HG03095 (cell line): ENCODE measurements around the gene KRABD2.
"Not testable (repeated sequence)": the region's sequence is repeated elsewhere in the genome, so short reads cannot be mapped to it uniquely, and the experiment has no call there.

Experiments
- ATAC-seq: cut with Tn5 transposase; IDR thresholded peaks from one replicate; pipeline ENCODE4 v1.9.1; 2021; ENCODE audit warnings: moderate library complexity; ENCODE audit not compliant: unreplicated experiment

Gene KRABD2

GRCh38 chr17:8393470-8394231 lies 17.1 kb upstream of the KRABD2 start:
- no peak for ATAC-seq

- no peak for ATAC-seq
These were observed 16.4 kb upstream of the KRABD2 start for GRCh38 chr17:8392674-8393469.

- no peak for ATAC-seq
These were observed 15.8 kb upstream of the KRABD2 start for GRCh38 chr17:8392274-8392673.

GRCh38 chr17:8391711-8392110 lies 15.2 kb upstream of the KRABD2 start:
- no peak for ATAC-seq

DNA sequence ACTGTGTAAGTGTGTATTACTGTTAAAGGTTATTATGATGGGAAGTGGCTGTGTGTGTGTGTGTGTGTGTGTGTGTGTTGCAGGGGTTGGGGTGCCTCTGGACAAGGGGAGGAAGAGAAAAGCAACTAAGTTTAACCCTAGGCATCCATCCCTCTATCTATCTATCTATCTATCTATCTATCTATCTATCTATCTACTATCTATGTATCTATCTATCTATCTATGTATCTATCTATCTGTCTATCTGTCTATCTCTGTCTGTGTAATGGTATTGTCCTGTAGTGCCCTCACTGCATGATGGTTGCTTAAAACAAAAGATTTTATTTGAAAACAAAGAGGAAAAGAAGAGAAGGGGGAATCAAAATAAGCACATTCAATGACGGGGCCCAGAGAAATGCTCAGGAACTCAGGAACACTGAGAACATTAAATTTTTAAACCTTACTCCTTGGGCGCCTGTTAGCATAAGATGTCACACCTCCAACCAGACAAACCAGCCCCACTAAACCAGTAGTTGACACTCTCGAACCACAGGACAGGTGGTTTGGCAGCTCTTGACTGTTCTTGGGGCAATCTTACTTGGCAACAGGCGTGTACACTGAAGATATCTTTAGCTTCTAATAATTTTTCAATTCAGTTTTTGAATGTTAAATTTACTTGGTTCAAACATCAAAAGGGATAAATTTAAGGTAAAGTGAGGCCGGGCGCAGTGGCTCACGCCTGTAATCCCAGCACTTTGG lies 11.6 kb upstream of the KRABD2 start:
- no peak for ATAC-seq

DNA sequence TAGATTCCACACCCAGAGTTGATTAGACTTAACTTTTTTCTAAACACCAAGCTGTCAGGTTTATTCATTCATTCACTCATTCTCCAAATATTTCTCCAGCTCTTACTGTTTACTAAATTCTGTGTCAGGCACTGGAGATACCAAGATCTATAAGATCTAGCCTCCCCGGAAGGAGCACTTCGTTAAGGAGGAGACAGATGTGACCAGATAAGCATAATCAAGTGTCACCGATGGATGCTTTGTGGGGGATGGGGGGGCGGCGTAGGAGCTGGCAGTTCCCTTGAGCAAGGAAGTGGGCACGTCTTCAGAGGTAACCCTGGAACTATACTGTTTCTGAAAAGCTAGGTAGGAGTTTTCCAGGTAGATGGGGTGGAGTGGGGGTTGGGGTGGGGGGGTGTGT lies 10.3 kb upstream of the KRABD2 start:
- ATAC-seq, result no peak

GRCh38 chr17:8384801-8385378 lies 8.4 kb upstream of the KRABD2 start:
- ATAC-seq, result no peak

DNA sequence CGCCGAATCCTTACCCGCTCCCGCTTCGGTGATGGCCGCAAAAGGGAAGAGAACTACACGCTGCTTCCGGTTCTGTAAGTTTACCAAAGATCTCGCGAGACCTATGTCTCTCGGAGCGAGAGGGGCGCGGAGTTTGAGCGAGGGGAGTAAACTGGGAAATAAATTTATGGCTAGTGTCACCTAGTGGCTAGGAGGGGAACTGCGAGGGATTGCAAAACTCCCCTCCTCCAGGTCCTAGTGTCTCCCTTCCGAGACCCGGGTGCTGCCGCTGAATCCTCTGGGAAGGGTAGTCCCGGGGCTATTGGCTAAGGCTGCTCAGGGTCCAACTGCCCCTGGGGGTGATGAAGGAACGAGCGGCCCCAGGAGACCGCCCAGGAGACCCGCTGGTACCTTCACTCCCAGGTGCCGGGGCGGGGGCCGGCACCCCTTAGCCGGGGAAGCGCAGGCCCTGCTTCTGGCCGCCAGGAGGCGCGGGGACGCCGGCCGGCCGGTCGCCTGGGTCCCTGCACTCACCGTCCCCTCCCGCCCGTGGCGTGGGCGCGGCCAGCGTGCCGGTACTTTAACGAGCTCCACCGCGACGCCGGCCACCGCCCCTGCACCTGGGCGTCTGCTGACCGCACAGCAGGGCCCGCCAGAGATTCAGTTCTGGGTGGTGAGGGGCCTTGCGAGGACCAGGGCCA lies 6.8 kb upstream of the KRABD2 start, which contains the start of gene RPL26:
RPL26 (minus strand) TSS at position 51 of the 680 bp plus-strand sequence. CDS start 883 bp downstream, outside the sequence.
- ATAC-seq, result peak; percentile 79

DNA sequence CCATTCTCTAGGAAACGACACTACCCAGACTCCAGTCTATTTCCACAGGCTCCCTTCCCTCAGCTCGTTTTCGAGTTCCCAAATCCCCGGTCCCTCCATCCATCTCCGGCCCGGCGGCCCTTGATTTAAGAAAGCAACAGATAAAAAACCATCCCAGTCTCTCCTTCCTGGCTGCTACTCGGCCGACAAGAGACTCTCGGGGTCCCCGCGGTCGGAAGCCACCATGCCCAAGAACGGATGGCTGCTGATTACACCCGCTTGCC lies 6.3 kb upstream of the KRABD2 start:
- ATAC-seq, result peak; percentile 3

DNA sequence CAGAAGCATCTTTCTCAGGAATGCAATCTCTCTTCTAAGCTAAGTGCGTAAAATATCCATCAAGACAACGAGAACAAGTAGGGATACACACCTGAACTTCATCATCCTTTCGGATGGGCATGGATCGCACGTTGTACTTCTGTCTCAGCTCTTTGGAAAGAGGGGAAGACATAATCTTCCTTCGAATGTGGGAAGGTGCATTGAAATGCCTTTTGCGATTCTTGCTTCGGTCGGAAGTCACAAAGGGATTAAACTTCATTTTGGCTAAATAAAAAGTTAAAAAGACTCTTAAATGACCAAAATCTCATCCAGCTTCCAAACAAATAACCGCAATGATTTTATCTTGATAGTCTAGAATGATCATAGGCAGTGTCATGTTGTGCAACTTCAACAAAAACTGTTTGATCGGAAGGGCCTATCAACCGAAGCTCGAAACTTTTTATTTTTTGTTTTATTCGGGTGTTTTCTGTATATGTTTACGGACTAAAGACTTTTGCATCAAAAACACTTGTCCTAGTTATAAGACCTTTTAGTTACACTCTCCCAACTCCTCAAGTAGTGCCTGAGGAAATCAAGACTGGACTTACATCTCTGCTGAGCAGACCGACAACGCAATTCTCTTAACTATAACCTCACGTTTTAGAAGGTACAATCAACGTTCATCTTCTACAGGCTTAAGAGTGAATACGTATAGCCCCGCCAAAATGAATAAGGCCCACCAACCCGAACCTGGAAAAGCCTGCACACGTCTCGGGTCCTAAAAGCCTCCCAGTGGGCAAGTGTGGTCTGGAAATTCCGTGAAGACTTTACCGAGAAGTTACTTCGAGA lies 5.8 kb upstream of the KRABD2 start:
- no peak for ATAC-seq

- ATAC-seq, result no peak
These were observed 3.5 kb upstream of the KRABD2 start for GRCh38 chr17:8380049-8380448.

DNA sequence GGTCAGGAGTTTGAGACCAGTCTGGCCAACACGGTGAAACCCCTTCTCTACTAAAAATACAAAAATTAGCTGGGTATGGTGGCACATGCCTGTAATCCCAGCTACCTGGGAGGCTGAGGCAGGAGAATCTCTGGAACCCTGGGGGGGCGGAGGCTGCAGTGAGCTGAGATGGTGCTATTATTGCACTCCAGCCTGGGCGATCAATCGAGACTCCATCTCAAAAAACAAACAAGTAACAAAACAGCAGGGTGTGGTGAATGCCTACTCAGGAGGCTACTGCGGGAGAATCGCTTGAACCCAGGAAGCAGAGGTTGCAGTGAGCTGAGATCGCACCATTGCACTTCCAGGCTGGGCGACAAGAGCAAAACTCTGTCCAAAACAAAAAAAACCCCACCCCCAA lies 1.6 kb upstream of the KRABD2 start:
- not testable (repeated sequence) for ATAC-seq

GRCh38 chr17:8377422-8377821 lies 918 bp upstream of the KRABD2 start:
- no peak for ATAC-seq

DNA sequence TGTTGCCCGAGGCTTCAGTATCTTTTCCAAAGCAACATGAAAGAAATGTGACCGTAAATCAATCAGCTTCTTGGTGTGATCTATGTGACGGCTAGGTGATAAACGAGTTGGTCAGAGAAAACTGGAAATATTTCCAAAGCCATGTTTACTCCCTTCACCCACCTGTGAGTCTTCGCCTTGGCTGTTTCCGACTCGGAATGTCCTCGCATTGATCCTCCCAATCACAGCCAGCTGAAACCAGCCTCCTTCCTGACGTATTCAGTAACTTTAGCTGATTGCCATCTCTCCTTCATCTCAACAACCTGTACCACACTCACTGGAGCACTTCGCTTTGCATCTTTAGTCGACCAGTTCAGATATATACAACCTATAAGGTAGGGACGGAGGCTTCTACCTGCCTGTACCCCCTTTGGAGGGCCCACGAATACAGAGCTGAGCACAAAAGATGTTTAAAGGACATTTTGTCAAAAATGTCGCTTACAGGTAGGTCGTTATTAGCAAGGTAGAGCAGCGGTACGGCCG lies 705 bp downstream of the KRABD2 start:
- ATAC-seq, result no peak

- not testable (repeated sequence) for ATAC-seq
These were observed 2.6 kb downstream of the KRABD2 start for GRCh38 chr17:8373856-8374255.

DNA sequence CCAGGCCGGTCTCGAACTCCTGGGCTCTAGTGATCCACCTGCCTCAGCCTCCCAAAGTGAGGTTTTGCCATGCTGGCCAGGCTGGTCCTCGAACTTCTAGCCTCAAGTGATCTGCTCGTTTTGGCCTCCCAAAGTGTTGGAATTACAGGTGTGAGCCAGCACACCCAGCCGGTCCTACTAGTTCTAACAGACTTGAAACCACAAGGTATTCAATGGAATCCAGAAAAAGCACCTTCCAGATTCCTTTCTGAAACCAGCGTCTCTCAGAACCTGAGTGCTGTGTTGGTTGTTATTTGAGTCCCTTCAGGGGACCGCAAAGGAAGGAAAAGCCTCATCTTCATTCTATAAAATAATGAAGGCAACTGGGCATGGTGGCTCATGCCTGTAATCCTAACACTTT lies 4.1 kb downstream of the KRABD2 start:
- ATAC-seq, result no peak

- no peak for ATAC-seq
These were observed 4.7 kb downstream of the KRABD2 start for GRCh38 chr17:8371786-8372185.

GRCh38 chr17:8369944-8370343 lies 6.6 kb downstream of the KRABD2 start:
- ATAC-seq, result no peak

GRCh38 chr17:8368193-8368592 lies 8.3 kb downstream of the KRABD2 start:
- no peak for ATAC-seq

DNA sequence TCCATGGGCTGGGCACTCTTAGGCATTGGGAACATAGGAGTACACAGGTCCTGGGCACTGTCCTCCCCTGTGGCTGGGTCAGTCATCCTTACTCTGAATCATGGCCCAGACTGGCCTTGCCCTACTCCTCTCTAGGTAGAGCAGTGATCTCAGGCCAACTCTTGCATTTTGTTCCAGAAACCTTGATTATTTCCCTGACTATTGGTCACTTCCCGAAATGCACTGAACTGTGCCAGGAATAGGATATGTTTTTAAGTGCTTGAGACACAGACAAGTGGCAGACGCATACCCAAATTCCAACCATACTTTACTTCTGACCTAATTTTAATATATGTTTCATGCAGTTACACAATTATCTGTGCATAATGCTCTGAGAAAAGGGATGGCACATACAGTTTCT lies 10.3 kb downstream of the KRABD2 start:
- ATAC-seq, result no peak
